Smooth muscle cell (in vitro differentiated cells): ENCODE results near the gene RANBP17. TPM values are rescaled to one million over a fixed set of nuclear protein-coding genes. Genes with fewer than 3 reads are reported as not detected.

ENCODE experiments used
- DNase-seq: peaks from one replicate; lab custom pipeline; 2025; ENCODE audit not compliant: unreplicated experiment; lab: John Stamatoyannopoulos, UW
- H2AFZ ChIP-seq: fragments of 200-600 bp; sonication (generic); 2 replicates; pipeline ENCODE4 v1.6.0; 2016; ENCODE audit warnings: antibody characterized with exemption, low read depth, mild to moderate bottlenecking
- H3F3A ChIP-seq: fragments of 200-600 bp; sonication (generic); 2 replicates; pipeline ENCODE4 v1.6.0; 2017; ENCODE audit warnings: antibody characterized with exemption, low read depth
- H3K27ac ChIP-seq: fragments of 200-600 bp; sonication (generic); 2 replicates; pipeline ENCODE4 v1.5.1; 2016; ENCODE audit warnings: low read depth, mild to moderate bottlenecking
- H3K27me3 ChIP-seq: fragments of 200-600 bp; sonication (generic); 2 replicates; pipeline ENCODE4 v1.6.1; 2016; ENCODE audit warnings: low read depth, mild to moderate bottlenecking
- H3K36me3 ChIP-seq: fragments of 200-600 bp; sonication (generic); 2 replicates; pipeline ENCODE4 v1.5.1; 2016; ENCODE audit warnings: low read depth
- H3K4me1 ChIP-seq: fragments of 200-600 bp; sonication (generic); 2 replicates; pipeline ENCODE4 v1.5.1; 2016; ENCODE audit warnings: low read depth
- H3K4me2 ChIP-seq: fragments of 200-600 bp; sonication (generic); 2 replicates; pipeline ENCODE4 v1.6.0; 2016; ENCODE audit warnings: mild to moderate bottlenecking
- H3K4me3 ChIP-seq: fragments of 200-600 bp; sonication (generic); 2 replicates; pipeline ENCODE4 v1.5.1; 2016; ENCODE audit warnings: mild to moderate bottlenecking
- H3K79me2 ChIP-seq: fragments of 200-600 bp; sonication (generic); 2 replicates; pipeline ENCODE4 v1.6.0; 2016; ENCODE audit warnings: low read depth, mild to moderate bottlenecking
- H3K9ac ChIP-seq: fragments of 200-600 bp; sonication (generic); 2 replicates; pipeline ENCODE4 v1.6.0; 2016; ENCODE audit warnings: low read depth
- H3K9me3 ChIP-seq: fragments of 200-600 bp; sonication (generic); replicated peaks from 2 replicates; pipeline ENCODE4 v1.5.1; 2016; ENCODE audit warnings: low read depth
- H4K20me1 ChIP-seq: fragments of 200-600 bp; sonication (generic); 2 replicates; pipeline ENCODE4 v1.6.0; 2016; ENCODE audit warnings: low read depth
- CTCF ChIP-seq: fragments of 200-600 bp; sonication (generic); IDR thresholded peaks from 2 replicates; pipeline ENCODE4 v1.5.1; 2017; ENCODE audit warnings: borderline replicate concordance, mild to moderate bottlenecking, antibody characterized with exemption; ENCODE audit not compliant: insufficient read depth, poor library complexity, severe bottlenecking
- whole genome bisulfite sequencing: methylation state at CpG from one replicate; pipeline ENCODE4 v1.1.7; 2016; ENCODE audit warnings: low lambda C conversion rate; 5-methylcytosine and 5-hydroxymethylcytosine counted together
- polyA plus RNA-seq: library from polyadenylated mRNA; unstranded; fragments of >200 nt; fragmentation: Nextera tagmentation; extraction: Ambion mirVana; gene quantifications from 2 replicates; pipeline ENCODE4 v1.2.1, GENCODE V29; 2016
- total RNA-seq: library from RNA; depleted of rRNA; stranded (reverse); fragments of >200 nt; gene quantifications from 2 replicates; pipeline ENCODE4 v1.2.3, GENCODE V29; 2014

Gene RANBP17
- total and polyA plus RNA-seq, 2 experiments from 2014 or later: 13.0 to 42.6 TPM

GRCh38 chr5:170846846-170847245 is 15.0 kb upstream of the RANBP17 start:
- H3K9ac ChIP-seq: no peak overlapping the region
- H3K4me3 ChIP-seq: no peak overlapping the region
- H3K79me2 ChIP-seq: no peaks in the 10 kb centered on the region
- no peaks in the 10 kb centered on the region for H3K4me1 ChIP-seq
- DNase-seq: no peak
- no peaks in the 10 kb centered on the region for H3K9me3 ChIP-seq
- H3K36me3 ChIP-seq: no peaks in the 10 kb centered on the region
- H2AFZ ChIP-seq: no peak overlapping the region
- no peaks in the 10 kb centered on the region for H3F3A ChIP-seq
- H3K4me2 ChIP-seq: no peak overlapping the region
- TF ChIP-seq CTCF: no peak
- H4K20me1 ChIP-seq: no peaks in the 10 kb centered on the region
- H3K27ac ChIP-seq: no peak overlapping the region
- no peaks in the 10 kb centered on the region for H3K27me3 ChIP-seq

GRCh38 chr5:170848033-170848432 is 13.8 kb upstream of the RANBP17 start:
- DNase-seq: no peak

GRCh38 chr5:170849374-170849773 is 12.4 kb upstream of the RANBP17 start:
- H3K4me3 ChIP-seq: no peak overlapping the region
- no peaks in the 10 kb centered on the region for H3F3A ChIP-seq
- no peak for DNase-seq
- H3K4me1 ChIP-seq: no peaks in the 10 kb centered on the region
- no peak for TF ChIP-seq CTCF
- H3K27me3 ChIP-seq: no peaks in the 10 kb centered on the region
- no peaks in the 10 kb centered on the region for H3K79me2 ChIP-seq
- no peak overlapping the region for H3K4me2 ChIP-seq
- H3K27ac ChIP-seq: no peak overlapping the region
- H2AFZ ChIP-seq: no peak overlapping the region
- H3K36me3 ChIP-seq: no peaks in the 10 kb centered on the region
- WGBS: 81% methylated on average over 2 of the region's 2 CpGs
- H3K9ac ChIP-seq: no peak overlapping the region
- H4K20me1 ChIP-seq: no peaks in the 10 kb centered on the region
- H3K9me3 ChIP-seq: no peaks in the 10 kb centered on the region

More at GRCh38 chr5:170848033-170848432, 13.8 kb upstream of the RANBP17 start:
- TF ChIP-seq CTCF: no peak
- Histone ChIP-seq H3K27me3 (no peaks in the 10 kb centered on the region), H3K36me3 (no peaks in the 10 kb centered on the region), H2AFZ (no peak overlapping the region), H3K27ac (no peak overlapping the region), H3K9me3 (no peaks in the 10 kb centered on the region), H3K4me1 (no peaks in the 10 kb centered on the region), H3K9ac (no peak overlapping the region), H4K20me1 (no peaks in the 10 kb centered on the region), H3K4me3 (no peak overlapping the region), H3K4me2 (no peak overlapping the region), H3F3A (no peaks in the 10 kb centered on the region), H3K79me2 (no peaks in the 10 kb centered on the region)
- WGBS: 69% methylated on average over 5 of the region's 5 CpGs

GRCh38 chr5:170854566-170854965 is 7.3 kb upstream of the RANBP17 start:
- H3K4me3 ChIP-seq: no peak overlapping the region
- H3K27me3 ChIP-seq: no peaks in the 10 kb centered on the region
- H3K4me1 ChIP-seq: no peaks in the 10 kb centered on the region
- no peak overlapping the region for H3K27ac ChIP-seq
- H4K20me1 ChIP-seq: no peaks in the 10 kb centered on the region
- no peak overlapping the region for H3K4me2 ChIP-seq
- no peaks in the 10 kb centered on the region for H3K79me2 ChIP-seq
- H2AFZ ChIP-seq: no peak overlapping the region
- H3K9me3 ChIP-seq: no peaks in the 10 kb centered on the region
- no peak for TF ChIP-seq CTCF
- no peak for DNase-seq
- H3F3A ChIP-seq: no peaks in the 10 kb centered on the region
- 81% methylated on average over 6 of the region's 6 CpGs for WGBS
- H3K36me3 ChIP-seq: no peaks in the 10 kb centered on the region
- H3K9ac ChIP-seq: no peak overlapping the region
